ENCODE data around the gene MLST8. TPM values are rescaled to one million over a fixed set of nuclear protein-coding genes. Genes with fewer than 3 reads are reported as not detected.

Gene MLST8
- polyA plus RNA-seq, 1 donor (not counting 4 experiments of a cell fraction or from before 2014, with no cell fraction given): 35.7 TPM

DNA sequence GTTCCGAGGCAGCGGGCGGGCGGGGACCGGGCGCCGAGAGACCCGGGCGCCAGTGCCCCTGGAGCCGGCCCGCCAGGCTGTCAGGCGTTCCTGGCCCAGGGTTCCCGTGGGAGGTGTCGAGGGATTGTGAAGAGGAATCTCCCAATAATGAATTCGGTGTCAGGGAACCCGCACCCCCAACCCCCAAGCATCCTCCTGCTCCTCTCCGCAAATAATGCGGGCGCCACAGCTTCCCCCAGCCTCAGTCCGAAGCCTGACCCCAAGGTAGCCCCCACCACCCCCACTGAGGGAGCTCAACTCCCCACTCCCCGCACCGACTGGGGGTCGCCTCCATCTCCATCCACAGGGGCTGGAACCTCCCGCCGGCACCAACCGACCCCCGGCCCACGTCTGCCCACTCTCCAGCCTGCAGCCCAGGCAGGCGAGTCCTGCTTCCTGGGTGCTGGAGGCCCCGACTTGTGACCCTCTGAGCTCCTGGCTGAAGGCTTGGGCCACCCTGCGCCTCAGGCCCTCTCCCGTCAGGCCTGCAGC is 8.2 kb upstream of the MLST8 start:
- dilution Hi-C loops (cut with MboI; ENCODE audit: extremely low pct_ligation_motif_present, low sequenced_read_pairs): no loop called here
- TF ChIP-seq EZH2 (IDR thresholded peaks at IDR 0.05; ENCODE audit: low read length) (no peak), CTCF (optimal IDR thresholded peaks at IDR 0.05 in 1 of 3, IDR thresholded peaks at IDR 0.05 in 1 of 3, conservative IDR thresholded peaks at IDR 0.05 in 1 of 3; ENCODE audit: extremely low read depth in 1 of 3, insufficient read depth in 2 of 3, low read length in 3 of 3) (no peak)
- Histone ChIP-seq H3K79me2 (ENCODE audit: control insufficient read depth, insufficient read depth, low read length) (no peaks in the 10 kb centered on the region), H3K9me1 (ENCODE audit: control insufficient read depth, extremely low read depth, insufficient read depth, low read length) (no peaks in the 10 kb centered on the region), H2AFZ (ENCODE audit: control insufficient read depth, low read length) (no peak overlapping the region), H3K4me2 (ENCODE audit: control insufficient read depth, extremely low read depth, insufficient read depth, low read depth, low read length) (no peak overlapping the region), H3K9me3 (ENCODE audit: control insufficient read depth, low read depth, low read length) (no peaks in the 10 kb centered on the region), H3K4me1 (ENCODE audit: control insufficient read depth, extremely low read depth, insufficient read depth, low read length) (peaks cover 16% of the 10 kb centered on the region), H3K27me3 (ENCODE audit: control insufficient read depth, extremely low read depth, insufficient read depth, low read length) (peaks cover 36% of the 10 kb centered on the region), H4K20me1 (ENCODE audit: control insufficient read depth, extremely low read depth, insufficient read depth, low read length) (no peaks in the 10 kb centered on the region), H3K9ac (ENCODE audit: control insufficient read depth, extremely low read depth, insufficient read depth, low read length) (no peak overlapping the region), H3K36me3 (ENCODE audit: control insufficient read depth in 2 of 2, extremely low read depth in 1 of 2, insufficient read depth in 2 of 2, low read length in 2 of 2) (no peaks in the 10 kb centered on the region), H3K4me3 (ENCODE audit: control insufficient read depth in 2 of 3, extremely low read depth in 1 of 3, insufficient read depth in 2 of 3, low read depth in 1 of 3, low read length in 3 of 3) (no peak overlapping the region), H3K27ac (ENCODE audit: control insufficient read depth, insufficient read depth, low read length) (no peak overlapping the region)
- no peak for DNase-seq (ENCODE audit: low read depth, low spot score)
- FAIRE-seq: no peak

DNA sequence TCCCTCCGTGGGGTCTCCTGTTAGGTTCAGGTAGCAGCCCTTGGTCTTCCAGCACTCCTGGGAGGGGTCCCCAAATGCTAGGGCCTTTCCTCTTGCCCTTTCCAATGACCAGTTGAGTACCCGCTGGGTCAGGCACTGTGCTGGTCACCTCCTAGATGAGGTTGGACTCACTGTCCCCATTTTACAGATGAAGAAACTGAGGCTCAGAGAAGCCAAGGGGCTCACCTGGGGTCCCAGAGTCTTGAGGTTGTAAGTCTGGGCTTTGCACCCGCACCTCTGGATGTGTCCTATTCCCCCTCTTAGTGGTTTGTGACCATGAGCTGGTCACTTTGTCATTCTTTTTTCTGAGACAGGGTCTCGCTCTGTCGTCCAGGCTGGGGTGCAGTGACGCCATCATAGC is 7.5 kb upstream of the MLST8 start:
- H3K4me2 ChIP-seq (ENCODE audit: control insufficient read depth, extremely low read depth, insufficient read depth, low read depth, low read length): no peak overlapping the region
- peaks cover 16% of the 10 kb centered on the region for H3K4me1 ChIP-seq (ENCODE audit: control insufficient read depth, extremely low read depth, insufficient read depth, low read length)
- H3K9ac ChIP-seq (ENCODE audit: control insufficient read depth, extremely low read depth, insufficient read depth, low read length): no peak overlapping the region
- no peaks in the 10 kb centered on the region for H3K9me3 ChIP-seq (ENCODE audit: control insufficient read depth, low read depth, low read length)
- DNase-seq (ENCODE audit: low read depth, low spot score) (no peak), FAIRE-seq (no peak)
- H3K79me2 ChIP-seq (ENCODE audit: control insufficient read depth, insufficient read depth, low read length): no peaks in the 10 kb centered on the region
- dilution Hi-C loops (cut with MboI; ENCODE audit: extremely low pct_ligation_motif_present, low sequenced_read_pairs): no loop called here
- H4K20me1 ChIP-seq (ENCODE audit: control insufficient read depth, extremely low read depth, insufficient read depth, low read length): no peaks in the 10 kb centered on the region
- H3K27me3 ChIP-seq (ENCODE audit: control insufficient read depth, extremely low read depth, insufficient read depth, low read length): peaks cover 36% of the 10 kb centered on the region
- H3K27ac ChIP-seq (ENCODE audit: control insufficient read depth, insufficient read depth, low read length): no peak overlapping the region
- no peaks in the 10 kb centered on the region for H3K9me1 ChIP-seq (ENCODE audit: control insufficient read depth, extremely low read depth, insufficient read depth, low read length)
- H2AFZ ChIP-seq (ENCODE audit: control insufficient read depth, low read length): no peak overlapping the region
- TF ChIP-seq EZH2 (IDR thresholded peaks at IDR 0.05; ENCODE audit: low read length) (no peak), CTCF (optimal IDR thresholded peaks at IDR 0.05 in 1 of 3, IDR thresholded peaks at IDR 0.05 in 1 of 3, conservative IDR thresholded peaks at IDR 0.05 in 1 of 3; ENCODE audit: extremely low read depth in 1 of 3, insufficient read depth in 2 of 3, low read length in 3 of 3) (no peak)
- H3K36me3 ChIP-seq (ENCODE audit: control insufficient read depth in 2 of 2, extremely low read depth in 1 of 2, insufficient read depth in 2 of 2, low read length in 2 of 2): no peaks in the 10 kb centered on the region
- H3K4me3 ChIP-seq (ENCODE audit: control insufficient read depth in 2 of 3, extremely low read depth in 1 of 3, insufficient read depth in 2 of 3, low read depth in 1 of 3, low read length in 3 of 3): no peak overlapping the region

Data from keratinocyte (primary cell).